ENCODE data around the gene DCBLD1. TPM values are rescaled to one million over a fixed set of nuclear protein-coding genes. Genes with fewer than 3 reads are reported as not detected.
"Not testable (repeated sequence)": the region's sequence is repeated elsewhere in the genome, so short reads cannot be mapped to it uniquely, and the experiment has no call there.

DCBLD1 gene
- total RNA-seq, 1 experiment from 2014 or later: 69.3 TPM

DNA sequence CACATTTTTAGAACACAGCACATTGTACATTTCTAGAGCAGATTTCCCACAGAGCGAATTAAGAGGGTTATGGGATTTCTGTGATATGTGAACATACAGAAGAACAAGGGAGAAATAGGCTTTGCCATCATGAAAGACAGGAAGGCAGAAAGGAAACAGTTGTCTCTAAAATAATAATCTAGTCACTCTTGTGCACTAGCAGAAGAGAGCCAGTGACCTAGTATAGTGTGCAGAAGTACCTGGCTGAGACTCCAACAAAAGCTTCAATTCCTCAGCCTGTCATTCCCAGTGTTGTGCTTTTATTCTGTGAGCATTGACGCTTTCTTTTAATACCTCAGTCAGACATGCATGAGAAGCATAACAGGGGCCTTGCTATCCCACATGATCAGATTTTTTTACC is 17.8 kb upstream of the DCBLD1 start:
- no peak overlapping the region for H3K27ac Mint-ChIP-seq (ENCODE audit: unreplicated experiment)
- no peaks in the 10 kb centered on the region for H3K9me3 Mint-ChIP-seq (ENCODE audit: unreplicated experiment)
- DNase-seq: no peak
- CTCF ChIA-PET: no interaction called here
- H3K36me3 Mint-ChIP-seq (ENCODE audit: insufficient read depth, unreplicated experiment): peaks cover 6% of the 10 kb centered on the region
- no peak overlapping the region for H3K4me3 ChIP-seq (ENCODE audit: low read depth, low read length)
- no peaks in the 10 kb centered on the region for H3K27me3 ChIP-seq (replicated peaks; ENCODE audit: control insufficient read depth, insufficient read depth, low read length)
- H3K4me1 Mint-ChIP-seq (ENCODE audit: low read depth, unreplicated experiment): peaks cover 7% of the 10 kb centered on the region
- intact Hi-C loops (cut with micrococcal nuclease; ENCODE audit: unreplicated experiment): no loop called here
- POLR2A ChIA-PET: no interaction called here
- no peaks in the 10 kb centered on the region for H3K4me1 ChIP-seq
- no peak overlapping the region for H3K4me3 Mint-ChIP-seq (ENCODE audit: unreplicated experiment)
- no peaks in the 10 kb centered on the region for H3K27me3 Mint-ChIP-seq (ENCODE audit: insufficient read depth, unreplicated experiment)
- no peaks in the 10 kb centered on the region for H3K9me3 ChIP-seq
- no peaks in the 10 kb centered on the region for H3K36me3 ChIP-seq (ENCODE audit: control insufficient read depth, insufficient read depth, low read length)
- no TSS peak for BruUV-seq (replicated peaks)
- no peak for TF ChIP-seq CTCF (IDR thresholded peaks at IDR 0.05; ENCODE audit: insufficient read depth in 1 of 2, low read depth in 1 of 2, low read length in 1 of 2, severe bottlenecking in 1 of 2, unreplicated experiment in 1 of 2)

DNA sequence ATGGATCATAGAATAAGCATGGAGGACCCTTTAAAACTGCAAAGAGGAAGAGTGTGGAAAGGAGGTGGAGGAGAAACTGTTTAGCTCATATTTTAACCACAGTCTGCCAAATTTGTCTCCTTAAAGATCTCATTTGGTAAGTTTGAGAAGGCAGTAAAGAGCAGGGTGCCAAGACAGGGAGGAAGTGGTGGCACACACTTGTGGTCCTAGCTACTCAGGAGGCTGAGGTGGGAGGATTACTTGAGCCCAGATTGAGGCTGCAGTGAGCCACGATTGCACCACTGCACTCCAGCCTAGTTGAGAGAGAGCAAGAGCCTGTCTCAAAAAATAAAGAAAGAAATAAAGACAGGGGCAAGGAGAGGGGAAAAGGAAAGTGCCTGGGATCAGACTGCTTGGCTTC is 16.8 kb upstream of the DCBLD1 start:
- BruUV-seq (replicated peaks): no TSS peak
- H3K36me3 Mint-ChIP-seq (ENCODE audit: insufficient read depth, unreplicated experiment): peaks cover 6% of the 10 kb centered on the region
- H3K4me1 Mint-ChIP-seq (ENCODE audit: low read depth, unreplicated experiment): peaks cover 4% of the 10 kb centered on the region
- no peak for TF ChIP-seq CTCF (IDR thresholded peaks at IDR 0.05; ENCODE audit: insufficient read depth in 1 of 2, low read depth in 1 of 2, low read length in 1 of 2, severe bottlenecking in 1 of 2, unreplicated experiment in 1 of 2)
- DNase-seq: no peak
- H3K27me3 Mint-ChIP-seq (ENCODE audit: insufficient read depth, unreplicated experiment): no peaks in the 10 kb centered on the region
- no peaks in the 10 kb centered on the region for H3K9me3 Mint-ChIP-seq (ENCODE audit: unreplicated experiment)
- POLR2A ChIA-PET: no interaction called here
- no peaks in the 10 kb centered on the region for H3K36me3 ChIP-seq (ENCODE audit: control insufficient read depth, insufficient read depth, low read length)
- no peaks in the 10 kb centered on the region for H3K27me3 ChIP-seq (replicated peaks; ENCODE audit: control insufficient read depth, insufficient read depth, low read length)
- no peaks in the 10 kb centered on the region for H3K4me1 ChIP-seq
- H3K4me3 Mint-ChIP-seq (ENCODE audit: unreplicated experiment): no peak overlapping the region
- no peak overlapping the region for H3K4me3 ChIP-seq (ENCODE audit: low read depth, low read length)
- CTCF ChIA-PET: no interaction called here
- intact Hi-C loops (cut with micrococcal nuclease; ENCODE audit: unreplicated experiment): no loop called here
- no peaks in the 10 kb centered on the region for H3K9me3 ChIP-seq
- no peak overlapping the region for H3K27ac Mint-ChIP-seq (ENCODE audit: unreplicated experiment)

DNA sequence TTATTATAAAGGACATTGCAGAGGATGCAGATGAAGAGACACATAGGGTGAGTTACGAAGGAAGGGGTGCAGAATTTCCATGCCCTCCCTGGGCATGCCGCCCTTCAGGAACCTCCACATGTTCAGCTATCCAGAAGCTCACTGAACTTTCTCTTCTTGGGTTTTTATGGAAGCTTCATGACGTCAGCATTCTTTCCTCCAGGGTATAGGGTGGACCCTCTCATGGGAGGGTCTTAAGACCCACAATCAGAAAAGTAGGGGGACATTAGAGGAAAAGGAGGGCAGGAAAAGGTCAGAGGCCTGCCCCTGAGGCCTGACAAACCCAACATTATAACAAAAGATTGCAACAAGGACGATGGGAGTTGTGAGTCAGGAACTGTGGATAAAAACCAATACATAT is 14.6 kb upstream of the DCBLD1 start:
- Mint-ChIP-seq H3K27ac (ENCODE audit: unreplicated experiment) (no peak overlapping the region), H3K36me3 (ENCODE audit: insufficient read depth, unreplicated experiment) (no peaks in the 10 kb centered on the region), H3K9me3 (ENCODE audit: unreplicated experiment) (no peaks in the 10 kb centered on the region), H3K4me3 (ENCODE audit: unreplicated experiment) (no peak overlapping the region), H3K4me1 (ENCODE audit: low read depth, unreplicated experiment) (no peaks in the 10 kb centered on the region), H3K27me3 (ENCODE audit: insufficient read depth, unreplicated experiment) (no peaks in the 10 kb centered on the region)
- no peak for DNase-seq
- no peak for TF ChIP-seq CTCF (IDR thresholded peaks at IDR 0.05; ENCODE audit: insufficient read depth in 1 of 2, low read depth in 1 of 2, low read length in 1 of 2, severe bottlenecking in 1 of 2, unreplicated experiment in 1 of 2)
- Histone ChIP-seq H3K4me3 (ENCODE audit: low read depth, low read length) (no peak overlapping the region), H3K36me3 (ENCODE audit: control insufficient read depth, insufficient read depth, low read length) (no peaks in the 10 kb centered on the region), H3K4me1 (no peaks in the 10 kb centered on the region), H3K27me3 (replicated peaks; ENCODE audit: control insufficient read depth, insufficient read depth, low read length) (no peaks in the 10 kb centered on the region), H3K9me3 (no peaks in the 10 kb centered on the region)
- POLR2A ChIA-PET: interaction anchor here (0.6 kb wide), 1 partner anchor 223 kb away, joined by 3 read pairs; no protein-coding TSS in a partner anchor
- CTCF ChIA-PET: no interaction called here
- no TSS peak for BruUV-seq (replicated peaks)
- intact Hi-C loops (cut with micrococcal nuclease; ENCODE audit: unreplicated experiment): no loop called here

DNA sequence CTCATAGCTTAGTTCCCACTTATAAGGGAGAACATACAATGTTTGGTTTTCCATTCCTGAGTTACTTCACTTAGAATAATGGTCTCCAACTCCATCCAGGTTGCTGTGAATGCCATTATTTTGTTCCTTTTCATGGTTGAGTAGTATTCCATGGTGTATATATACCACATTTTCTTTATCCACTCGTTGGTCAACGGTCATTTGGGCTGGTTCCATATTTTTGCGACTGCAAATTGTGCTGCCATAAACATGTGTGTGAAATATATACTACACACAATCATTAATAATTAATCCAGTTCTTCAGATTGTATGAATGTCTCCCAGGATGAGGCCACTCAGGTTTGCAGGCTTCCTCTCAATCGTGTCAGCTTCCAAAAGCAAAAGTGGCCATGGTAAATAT is 13.9 kb upstream of the DCBLD1 start:
- H3K4me1 ChIP-seq; H3K4me3 Mint-ChIP-seq (ENCODE audit: unreplicated experiment); CTCF ChIA-PET; H3K27ac Mint-ChIP-seq (ENCODE audit: unreplicated experiment); intact Hi-C loops (cut with micrococcal nuclease; ENCODE audit: unreplicated experiment); H3K36me3 ChIP-seq (ENCODE audit: control insufficient read depth, insufficient read depth, low read length); H3K9me3 ChIP-seq; BruUV-seq (replicated peaks); H3K27me3 Mint-ChIP-seq (ENCODE audit: insufficient read depth, unreplicated experiment); DNase-seq; H3K4me3 ChIP-seq (ENCODE audit: low read depth, low read length); H3K36me3 Mint-ChIP-seq (ENCODE audit: insufficient read depth, unreplicated experiment); H3K4me1 Mint-ChIP-seq (ENCODE audit: low read depth, unreplicated experiment); POLR2A ChIA-PET; H3K27me3 ChIP-seq (replicated peaks; ENCODE audit: control insufficient read depth, insufficient read depth, low read length); H3K9me3 Mint-ChIP-seq (ENCODE audit: unreplicated experiment): not testable (repeated sequence)

All from Caco-2 (cell line).